ENCODE data around the gene BASP1.

Gene BASP1

DNA sequence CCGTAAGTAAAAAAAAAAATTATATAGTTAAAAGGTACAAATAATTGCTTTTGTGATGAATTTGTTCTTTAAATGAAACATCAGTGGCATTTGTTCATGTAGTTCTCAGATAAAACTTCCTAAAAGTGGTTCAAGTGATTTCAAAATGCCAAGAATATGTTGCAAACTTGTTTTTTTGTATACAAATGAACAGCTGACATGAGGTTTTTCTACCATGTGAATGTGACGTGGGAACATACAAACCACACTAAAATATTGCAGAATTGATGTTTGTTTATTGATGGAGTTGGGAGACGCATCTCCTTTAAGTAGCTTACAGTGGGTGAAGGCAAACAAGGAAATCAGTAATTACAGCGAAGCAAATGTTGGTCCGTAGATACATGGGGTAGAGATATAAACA, 16.9 kb downstream of the BASP1 start:
- no peak overlapping the region for H3K4me3 ChIP-seq (replicated peaks; ENCODE audit: low read depth, low read length)
- TF ChIP-seq, protein P1, sequence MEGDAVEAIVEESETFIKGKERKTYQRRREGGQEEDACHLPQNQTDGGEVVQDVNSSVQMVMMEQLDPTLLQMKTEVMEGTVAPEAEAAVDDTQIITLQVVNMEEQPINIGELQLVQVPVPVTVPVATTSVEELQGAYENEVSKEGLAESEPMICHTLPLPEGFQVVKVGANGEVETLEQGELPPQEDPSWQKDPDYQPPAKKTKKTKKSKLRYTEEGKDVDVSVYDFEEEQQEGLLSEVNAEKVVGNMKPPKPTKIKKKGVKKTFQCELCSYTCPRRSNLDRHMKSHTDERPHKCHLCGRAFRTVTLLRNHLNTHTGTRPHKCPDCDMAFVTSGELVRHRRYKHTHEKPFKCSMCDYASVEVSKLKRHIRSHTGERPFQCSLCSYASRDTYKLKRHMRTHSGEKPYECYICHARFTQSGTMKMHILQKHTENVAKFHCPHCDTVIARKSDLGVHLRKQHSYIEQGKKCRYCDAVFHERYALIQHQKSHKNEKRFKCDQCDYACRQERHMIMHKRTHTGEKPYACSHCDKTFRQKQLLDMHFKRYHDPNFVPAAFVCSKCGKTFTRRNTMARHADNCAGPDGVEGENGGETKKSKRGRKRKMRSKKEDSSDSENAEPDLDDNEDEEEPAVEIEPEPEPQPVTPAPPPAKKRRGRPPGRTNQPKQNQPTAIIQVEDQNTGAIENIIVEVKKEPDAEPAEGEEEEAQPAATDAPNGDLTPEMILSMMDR (IDR thresholded peaks at IDR 0.05; ENCODE audit: low read depth, low read length, missing control alignments): no peak
- DNase-seq (ENCODE audit: extremely low read depth, low read depth): no peak

DNA sequence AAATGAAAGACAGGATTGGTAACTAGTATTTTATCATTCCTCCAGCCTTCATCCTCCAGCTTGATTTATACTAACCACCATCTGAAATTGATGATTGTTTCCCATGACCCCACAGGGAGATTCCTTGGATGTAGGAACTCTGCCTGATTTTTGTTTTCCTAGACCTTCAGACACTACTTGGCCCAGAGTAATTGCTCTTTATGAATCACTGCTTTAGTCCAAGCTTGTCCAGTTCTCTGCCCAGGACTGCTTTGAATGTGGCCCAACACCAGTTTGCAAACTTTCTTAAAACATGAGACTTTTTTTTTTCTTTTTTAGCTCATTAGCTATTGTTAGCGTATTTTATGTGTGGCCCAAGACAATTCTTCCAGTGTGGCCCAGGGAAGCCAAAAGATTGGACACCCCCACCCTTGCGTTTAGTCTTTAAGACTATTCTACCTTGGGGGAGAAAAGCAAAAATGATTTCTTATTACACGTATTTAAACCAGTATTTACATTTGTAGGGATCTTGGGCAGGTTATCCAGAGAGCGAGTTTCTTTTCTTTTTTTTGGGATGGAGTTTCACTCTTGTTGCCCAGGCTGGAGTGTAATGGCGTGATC, 18.4 kb downstream of the BASP1 start:
- no peak for DNase-seq (ENCODE audit: extremely low read depth, low read depth)
- no peak overlapping the region for H3K4me3 ChIP-seq (replicated peaks; ENCODE audit: low read depth, low read length)
- TF ChIP-seq, protein P1 (IDR thresholded peaks at IDR 0.05; ENCODE audit: low read depth, low read length, missing control alignments): no peak

DNA sequence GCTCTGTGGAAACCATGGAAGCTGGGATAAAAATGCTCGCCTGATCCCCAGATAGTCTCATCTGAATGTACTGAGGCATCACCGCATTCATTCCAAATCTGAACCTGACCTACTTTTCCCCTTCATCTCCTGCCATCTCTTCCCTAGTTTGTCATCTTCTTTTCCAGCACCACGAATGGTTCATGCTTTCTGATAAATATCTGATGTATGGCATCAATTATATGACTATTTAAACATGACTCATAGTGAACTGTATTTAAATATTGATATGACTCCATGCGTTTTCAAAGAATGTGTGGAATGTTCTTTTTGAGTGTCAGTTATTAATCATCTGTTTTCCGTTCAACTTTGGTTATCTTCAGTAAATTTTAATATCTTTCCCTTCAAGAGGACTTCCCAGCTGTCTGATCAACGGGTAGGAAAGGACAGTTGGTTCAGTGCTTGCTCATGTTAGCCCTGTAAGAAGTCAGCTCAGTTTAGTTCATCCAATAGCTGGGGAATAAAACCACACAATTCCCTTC, 21.1 kb downstream of the BASP1 start:
- TF ChIP-seq, protein P1 (IDR thresholded peaks at IDR 0.05; ENCODE audit: low read depth, low read length, missing control alignments): no peak
- DNase-seq (ENCODE audit: extremely low read depth, low read depth): peak; percentile 27
- H3K4me3 ChIP-seq (replicated peaks; ENCODE audit: low read depth, low read length): no peak overlapping the region

DNA sequence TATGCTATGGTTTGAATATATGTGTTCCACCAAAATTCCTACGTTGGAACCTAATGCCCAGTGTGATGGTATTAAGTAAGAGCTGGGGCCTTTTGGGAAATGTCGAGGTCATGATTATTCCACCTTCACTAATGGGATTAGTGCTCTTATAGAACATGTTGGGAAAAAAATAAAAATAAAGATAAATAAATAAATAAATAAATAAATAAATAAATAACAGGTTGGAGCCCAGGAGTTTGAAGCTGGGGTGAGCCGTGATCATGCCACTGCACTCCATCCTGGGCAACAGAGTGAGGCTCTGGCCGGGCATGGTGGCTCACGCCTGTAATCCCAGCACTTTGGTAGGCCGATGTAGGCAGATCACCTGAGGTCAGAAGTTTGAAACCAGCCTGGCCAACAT, 22.5 kb downstream of the BASP1 start:
- no peak overlapping the region for H3K4me3 ChIP-seq (replicated peaks; ENCODE audit: low read depth, low read length)
- TF ChIP-seq, protein P1 (IDR thresholded peaks at IDR 0.05; ENCODE audit: low read depth, low read length, missing control alignments): no peak
- DNase-seq (ENCODE audit: extremely low read depth, low read depth): no peak

DNA sequence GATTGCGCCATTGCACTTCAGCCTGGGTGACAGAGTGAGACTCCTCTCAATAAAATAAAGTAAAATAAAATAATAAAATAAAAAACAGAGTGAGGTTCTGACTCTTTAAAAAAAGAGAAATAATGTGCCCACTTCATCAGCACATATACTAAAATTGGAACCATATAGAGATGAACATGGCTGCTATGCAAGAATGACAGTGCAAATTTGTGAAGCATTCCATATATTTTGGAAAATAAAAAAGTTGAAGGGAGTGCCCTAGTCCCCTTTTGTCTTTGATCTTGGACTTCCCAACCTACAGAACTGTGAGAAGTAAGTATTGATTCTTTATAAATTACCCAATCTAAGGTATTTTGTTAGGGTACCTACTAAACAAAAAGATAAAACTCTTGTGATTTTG, 23.1 kb downstream of the BASP1 start:
- no peak for DNase-seq (ENCODE audit: extremely low read depth, low read depth)
- no peak overlapping the region for H3K4me3 ChIP-seq (replicated peaks; ENCODE audit: low read depth, low read length)
- TF ChIP-seq, protein P1 (IDR thresholded peaks at IDR 0.05; ENCODE audit: low read depth, low read length, missing control alignments): no peak

DNA sequence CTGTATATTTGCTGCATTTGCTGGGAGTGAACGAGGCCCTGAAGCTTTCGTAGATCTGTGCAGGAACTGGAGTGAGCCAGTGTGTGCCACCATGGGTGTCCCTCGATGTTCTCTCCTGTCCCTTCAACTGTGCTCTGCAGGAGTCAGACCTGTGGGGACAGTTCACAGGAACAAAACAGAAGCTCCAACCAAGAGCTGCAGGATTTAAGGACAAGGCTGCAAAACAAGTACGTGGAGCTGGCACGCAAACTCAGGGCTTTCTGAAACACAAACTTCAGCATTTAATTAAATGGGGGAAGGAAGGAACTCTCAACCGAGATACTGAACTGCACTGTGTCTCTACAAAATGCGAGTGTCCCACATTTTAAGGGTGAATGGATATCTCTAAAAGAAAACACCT, 24.2 kb downstream of the BASP1 start:
- no peak overlapping the region for H3K4me3 ChIP-seq (replicated peaks; ENCODE audit: low read depth, low read length)
- no peak for DNase-seq (ENCODE audit: extremely low read depth, low read depth)
- TF ChIP-seq, protein P1 (IDR thresholded peaks at IDR 0.05; ENCODE audit: low read depth, low read length, missing control alignments): no peak
